Adrenal gland (tissue), 5 donors: ENCODE measurements around the gene KNSTRN.

Experiments used
- CTCF ChIP-seq, 6 experiments: fragments of 450-650 bp in 4 of 6; fragments of 200-600 bp in 2 of 6; sonication (generic) in 1 of 6; IDR thresholded peaks; 1 replicate in 5 of 6; 2 replicates in 1 of 6; pipeline versions ENCODE4 v1.5.1 to v1.8.0; 2016 to 2021; ENCODE audit warnings: antibody characterized with exemption in 6 of 6, mild to moderate bottlenecking in 2 of 6, moderate library complexity in 1 of 6
- POLR2A ChIP-seq, 2 donors: fragments of 450-650 bp; IDR thresholded peaks; one replicate each; pipeline ENCODE4 v1.6.1; 2017; ENCODE audit warnings: antibody characterized with exemption in 2 of 2, mild to moderate bottlenecking in 2 of 2, moderate library complexity in 1 of 2
- donor health status: DM: no; HTN: no; CAD: no.

GRCh38 chr15:40389824-40390595 is 7.5 kb downstream of the KNSTRN start:
- TF ChIP-seq POLR2A (IDR thresholded peaks at IDR 0.05) (no peak), CTCF (IDR thresholded peaks at IDR 0.05) (no peak)
